ENCODE measurements around the gene RAD23B.

RAD23B gene

GRCh38 chr9:107342476-107343161 lies 59.5 kb downstream of the RAD23B start:
- no peaks in the 10 kb centered on the region for H3K9me3 Mint-ChIP-seq
- no peak for DNase-seq
- no peak overlapping the region for H3K4me3 Mint-ChIP-seq
- TF ChIP-seq, protein P1, sequence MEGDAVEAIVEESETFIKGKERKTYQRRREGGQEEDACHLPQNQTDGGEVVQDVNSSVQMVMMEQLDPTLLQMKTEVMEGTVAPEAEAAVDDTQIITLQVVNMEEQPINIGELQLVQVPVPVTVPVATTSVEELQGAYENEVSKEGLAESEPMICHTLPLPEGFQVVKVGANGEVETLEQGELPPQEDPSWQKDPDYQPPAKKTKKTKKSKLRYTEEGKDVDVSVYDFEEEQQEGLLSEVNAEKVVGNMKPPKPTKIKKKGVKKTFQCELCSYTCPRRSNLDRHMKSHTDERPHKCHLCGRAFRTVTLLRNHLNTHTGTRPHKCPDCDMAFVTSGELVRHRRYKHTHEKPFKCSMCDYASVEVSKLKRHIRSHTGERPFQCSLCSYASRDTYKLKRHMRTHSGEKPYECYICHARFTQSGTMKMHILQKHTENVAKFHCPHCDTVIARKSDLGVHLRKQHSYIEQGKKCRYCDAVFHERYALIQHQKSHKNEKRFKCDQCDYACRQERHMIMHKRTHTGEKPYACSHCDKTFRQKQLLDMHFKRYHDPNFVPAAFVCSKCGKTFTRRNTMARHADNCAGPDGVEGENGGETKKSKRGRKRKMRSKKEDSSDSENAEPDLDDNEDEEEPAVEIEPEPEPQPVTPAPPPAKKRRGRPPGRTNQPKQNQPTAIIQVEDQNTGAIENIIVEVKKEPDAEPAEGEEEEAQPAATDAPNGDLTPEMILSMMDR (IDR thresholded peaks at IDR 0.05) = no peak
- H3K27me3 Mint-ChIP-seq (ENCODE audit: low read depth, poor library complexity) = no peaks in the 10 kb centered on the region
- H3K36me3 Mint-ChIP-seq (ENCODE audit: low read depth) = peaks cover 12% of the 10 kb centered on the region
- peaks cover 30% of the 10 kb centered on the region for H3K4me1 Mint-ChIP-seq
- H3K27ac Mint-ChIP-seq = no peak overlapping the region

GRCh38 chr9:107345327-107345726 lies 62.2 kb downstream of the RAD23B start:
- Mint-ChIP-seq H3K4me3 (no peak overlapping the region), H3K27ac (no peak overlapping the region), H3K27me3 (ENCODE audit: low read depth, poor library complexity) (peaks cover 2% of the 10 kb centered on the region), H3K4me1 (peaks cover 21% of the 10 kb centered on the region), H3K9me3 (no peaks in the 10 kb centered on the region), H3K36me3 (ENCODE audit: low read depth) (peaks cover 3% of the 10 kb centered on the region)
- TF ChIP-seq, protein P1 (IDR thresholded peaks at IDR 0.05) = no peak
- DNase-seq = no peak

- H3K4me3 Mint-ChIP-seq = no peak overlapping the region
- H3K27ac Mint-ChIP-seq = no peak overlapping the region
- H3K27me3 Mint-ChIP-seq (ENCODE audit: low read depth, poor library complexity) = peaks cover 12% of the 10 kb centered on the region
- TF ChIP-seq, protein P1 (IDR thresholded peaks at IDR 0.05) = no peak
- H3K9me3 Mint-ChIP-seq = peaks cover 15% of the 10 kb centered on the region
- no peak for DNase-seq
- H3K36me3 Mint-ChIP-seq (ENCODE audit: low read depth) = no peaks in the 10 kb centered on the region
- H3K4me1 Mint-ChIP-seq = peaks cover 16% of the 10 kb centered on the region
These were observed 65.8 kb downstream of the RAD23B start for GRCh38 chr9:107348836-107349235.

DNA sequence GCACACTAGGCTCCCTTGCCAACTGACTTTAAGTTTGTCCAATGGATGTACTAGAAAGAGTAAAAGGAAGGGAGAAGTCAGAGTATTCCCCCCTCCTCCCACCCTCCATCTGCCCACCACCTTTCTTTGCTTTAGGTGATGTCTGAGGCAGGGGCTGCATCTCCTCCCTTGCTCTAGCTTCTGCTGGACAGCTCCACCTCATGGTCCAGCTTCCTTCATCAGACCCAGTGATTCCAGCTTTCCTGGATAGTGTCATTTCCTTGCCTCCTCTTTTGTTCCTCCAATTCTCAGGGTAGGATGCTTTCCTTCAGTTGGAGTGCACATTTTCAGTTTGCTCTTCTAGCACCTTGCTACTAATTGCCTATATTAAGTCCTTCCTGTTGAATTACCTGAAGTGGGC lies 67.4 kb downstream of the RAD23B start:
- no peak overlapping the region for H3K4me3 Mint-ChIP-seq
- peaks cover 20% of the 10 kb centered on the region for H3K27me3 Mint-ChIP-seq (ENCODE audit: low read depth, poor library complexity)
- peaks cover 18% of the 10 kb centered on the region for H3K9me3 Mint-ChIP-seq
- no peak for DNase-seq
- H3K27ac Mint-ChIP-seq = no peak overlapping the region
- peaks cover 5% of the 10 kb centered on the region for H3K4me1 Mint-ChIP-seq
- no peaks in the 10 kb centered on the region for H3K36me3 Mint-ChIP-seq (ENCODE audit: low read depth)
- TF ChIP-seq, protein P1 (IDR thresholded peaks at IDR 0.05) = no peak

DNA sequence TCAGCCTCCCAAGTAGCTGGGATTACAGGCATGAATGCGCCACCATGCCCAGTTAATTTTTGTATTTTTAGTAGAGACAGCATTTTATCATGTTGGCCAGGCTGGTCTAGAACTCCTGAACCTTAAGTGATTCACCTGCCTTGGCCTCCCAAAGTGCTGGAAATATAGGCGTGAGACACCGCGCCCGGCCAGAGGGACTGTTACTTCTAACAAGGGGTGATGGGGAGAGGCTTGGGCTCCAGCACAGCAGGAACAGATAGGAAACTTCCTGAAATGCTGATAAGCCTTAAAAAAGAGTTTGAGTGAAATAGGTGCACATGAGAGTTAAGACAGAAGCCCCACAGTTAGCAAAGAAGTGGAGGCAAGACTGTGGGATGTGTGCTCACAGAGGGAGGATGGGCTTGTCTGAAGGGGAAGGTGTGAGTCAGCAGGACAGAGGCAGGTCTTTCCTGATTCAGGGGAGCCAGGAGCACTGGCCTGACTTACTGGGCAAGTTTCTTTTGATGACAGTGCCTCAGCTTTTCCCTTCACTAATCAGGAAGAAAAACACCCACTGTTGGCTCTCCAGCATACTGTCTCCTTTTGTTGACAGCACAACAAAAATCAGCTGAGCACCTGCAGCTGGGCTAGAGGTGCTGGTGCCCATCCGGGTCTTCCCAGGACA lies 68.4 kb downstream of the RAD23B start:
- Mint-ChIP-seq H3K36me3 (ENCODE audit: low read depth) (no peaks in the 10 kb centered on the region), H3K4me1 (no peaks in the 10 kb centered on the region), H3K4me3 (no peak overlapping the region), H3K9me3 (peaks cover 18% of the 10 kb centered on the region), H3K27ac (no peak overlapping the region), H3K27me3 (ENCODE audit: low read depth, poor library complexity) (peaks cover 23% of the 10 kb centered on the region)
- DNase-seq = no peak
- TF ChIP-seq, protein P1 (IDR thresholded peaks at IDR 0.05) = no peak

DNA sequence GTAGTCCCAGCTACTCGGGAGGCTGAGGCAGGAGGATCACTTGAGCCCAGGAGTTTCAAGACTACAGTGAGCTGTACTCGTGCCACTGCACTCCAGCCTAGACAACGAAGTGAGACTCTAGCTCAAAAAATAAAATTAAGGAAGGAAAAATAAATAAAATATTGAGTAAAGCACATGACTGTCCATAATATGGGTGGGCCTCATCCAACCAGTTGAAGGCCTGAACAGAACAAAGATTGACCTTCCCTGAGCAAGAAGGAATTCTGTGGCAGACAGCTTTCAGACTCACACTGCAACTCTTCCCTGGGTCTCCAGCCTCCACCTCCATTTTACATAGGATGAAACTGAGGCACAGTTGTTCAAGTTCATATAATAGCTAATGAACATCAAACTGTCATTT lies 72.3 kb downstream of the RAD23B start:
- no peak overlapping the region for H3K27ac Mint-ChIP-seq
- no peak for DNase-seq
- peaks cover 27% of the 10 kb centered on the region for H3K27me3 Mint-ChIP-seq (ENCODE audit: low read depth, poor library complexity)
- TF ChIP-seq, protein P1 (IDR thresholded peaks at IDR 0.05) = no peak
- H3K4me1 Mint-ChIP-seq = no peaks in the 10 kb centered on the region
- H3K4me3 Mint-ChIP-seq = no peak overlapping the region
- H3K9me3 Mint-ChIP-seq = peaks cover 18% of the 10 kb centered on the region
- H3K36me3 Mint-ChIP-seq (ENCODE audit: low read depth) = no peaks in the 10 kb centered on the region
